SK-N-SH (cell line): ENCODE measurements around the gene TMOD2. TPM values are rescaled to one million over a fixed set of nuclear protein-coding genes. Genes with fewer than 3 reads are reported as not detected.

Experiments used
- CTCF ChIA-PET: fragments of 300-600, 350-600 bp; formaldehyde crosslinking; extraction: SDS; loops from one replicate; lab custom pipeline; 2021; lab: Yijun Ruan, JAX
- POLR2A ChIA-PET: fragments of 350-600 bp; sonication (Branson Sonifier 250); formaldehyde crosslinking; extraction: SDS; loops from one replicate; lab custom pipeline; 2020; ENCODE audit warnings: antibody characterized with exemption, inconsistent platforms; lab: Yijun Ruan, JAX
- DNase-seq: peaks from one replicate; pipeline ENCODE4 v3.0.0; 2012
- H2AFZ ChIP-seq: fragments of 200-600 bp; sonication (generic); 2 replicates; pipeline ENCODE4 v1.8.1; 2016; ENCODE audit warnings: antibody characterized with exemption, mild to moderate bottlenecking, low read depth
- H3F3A ChIP-seq: fragments of 200-600 bp; sonication (generic); replicated peaks from 2 replicates; pipeline ENCODE3; 2016; ENCODE audit warnings: antibody characterized with exemption, mild to moderate bottlenecking; ENCODE audit not compliant: insufficient read depth
- H3K27ac ChIP-seq, 2 experiments: fragments of 200-500 bp in 1 of 2; fragments of 200-600 bp in 1 of 2; sonication (Bioruptor generic) in 1 of 2; sonication (generic), shearing (Covaris generic) in 1 of 2; 2 replicates each; pipeline versions ENCODE4 v1.5.1 to v1.6.1; 2014 to 2016; ENCODE audit warnings: low read depth in 2 of 2, inconsistent platforms in 1 of 2, low read length in 1 of 2, mild to moderate bottlenecking in 1 of 2, mixed read lengths in 1 of 2
- H3K27me3 ChIP-seq: fragments of 200-600 bp; sonication (generic), shearing (Covaris generic); 2 replicates; pipeline ENCODE4 v1.6.1; 2016; ENCODE audit warnings: mixed run types; ENCODE audit not compliant: insufficient read depth
- H3K36me3 ChIP-seq, 2 experiments: fragments of 200-500 bp in 1 of 2; fragments of 200-600 bp in 1 of 2; sonication (Bioruptor generic) in 1 of 2; sonication (generic) in 1 of 2; replicated peaks in 1 of 2; 2 replicates each; pipeline versions ENCODE3 to v1.5.1; 2014 to 2016; ENCODE audit warnings: low read length in 1 of 2, mild to moderate bottlenecking in 1 of 2; ENCODE audit not compliant: insufficient read depth in 2 of 2, control insufficient read depth in 1 of 2
- H3K4me1 ChIP-seq, 2 experiments: fragments of 200-500 bp in 1 of 2; fragments of 200-600 bp in 1 of 2; sonication (Bioruptor generic) in 1 of 2; sonication (generic), shearing (Covaris generic) in 1 of 2; 2 replicates each; pipeline versions ENCODE4 v1.5.1 to v1.6.1; 2014 to 2016; ENCODE audit warnings: low read depth in 1 of 2, low read length in 1 of 2, mixed run types in 1 of 2; ENCODE audit not compliant: insufficient read depth in 2 of 2, control insufficient read depth in 1 of 2
- H3K4me2 ChIP-seq: fragments of 200-600 bp; sonication (generic), shearing (Covaris generic); 2 replicates; pipeline ENCODE4 v1.6.1; 2017; ENCODE audit warnings: mixed run types
- H3K4me3 ChIP-seq, 2 experiments: fragments of 200-500 bp in 1 of 2; fragments of 200-600 bp in 1 of 2; sonication (Bioruptor generic) in 1 of 2; sonication (generic), shearing (Covaris generic) in 1 of 2; 2 replicates each; pipeline versions ENCODE4 v1.5.1 to v1.8.1; 2014 to 2016; ENCODE audit warnings: low read depth in 2 of 2, inconsistent platforms in 1 of 2, low read length in 1 of 2, mild to moderate bottlenecking in 1 of 2, mixed read lengths in 1 of 2, moderate library complexity in 1 of 2
- H3K79me2 ChIP-seq: fragments of 200-600 bp; sonication (generic); 2 replicates; pipeline ENCODE4 v1.8.1; 2017; ENCODE audit warnings: mild to moderate bottlenecking; ENCODE audit not compliant: insufficient read depth
- H3K9ac ChIP-seq: fragments of 200-600 bp; sonication (generic); 2 replicates; pipeline ENCODE4 v1.6.1; 2017; ENCODE audit warnings: mixed run types
- H3K9me2 ChIP-seq: fragments of 200-600 bp; sonication (generic); 2 replicates; pipeline ENCODE4 v1.6.1; 2017; ENCODE audit warnings: mixed run types
- H3K9me3 ChIP-seq: fragments of 200-600 bp; sonication (generic); 2 replicates; pipeline ENCODE4 v1.6.1; 2017; ENCODE audit warnings: mixed run types, mild to moderate bottlenecking, moderate library complexity
- H4K20me1 ChIP-seq: fragments of 200-600 bp; sonication (generic); 2 replicates; pipeline ENCODE4 v1.6.1; 2017; ENCODE audit warnings: mild to moderate bottlenecking, mixed run types; ENCODE audit not compliant: insufficient read depth
- CHD2 ChIP-seq: fragments of 150-350 bp; IDR thresholded peaks from 2 replicates; pipeline ENCODE4 v1.6.1; 2018; ENCODE audit warnings: low read length; ENCODE audit not compliant: partially characterized antibody
- EZH2phosphoT487 ChIP-seq: fragments of 200-600 bp; sonication (generic); IDR thresholded peaks from 2 replicates; pipeline ENCODE4 v1.6.1; 2017; ENCODE audit warnings: low read depth, mixed run types, mild to moderate bottlenecking, antibody characterized with exemption, moderate library complexity, borderline replicate concordance
- FOSL2 ChIP-seq: IDR thresholded peaks from 2 replicates; pipeline ENCODE4 v1.4.0; 2012; ENCODE audit warnings: low read depth, mild to moderate bottlenecking, moderate library complexity, borderline replicate concordance
- GATA2 ChIP-seq: sonication (generic); formaldehyde crosslinking; IDR thresholded peaks from 2 replicates; pipeline ENCODE4 v1.5.0; 2020; ENCODE audit warnings: mild to moderate bottlenecking, missing genetic modification reagents
- MEF2A ChIP-seq: IDR thresholded peaks from 2 replicates; pipeline ENCODE4 v1.4.0; 2012; ENCODE audit warnings: low read depth, borderline replicate concordance
- MXI1 ChIP-seq: IDR thresholded peaks from 2 replicates; pipeline ENCODE4 v1.6.1; 2012; ENCODE audit warnings: mild to moderate bottlenecking, low read depth, low read length, improper control_type of control experiment
- POLR2AphosphoS5 ChIP-seq: IDR thresholded peaks from 2 replicates; pipeline ENCODE4 v1.6.1; 2012; ENCODE audit warnings: low read depth, low read length
- RFX5 ChIP-seq: IDR thresholded peaks from 2 replicates; pipeline ENCODE4 v1.6.1; 2012; ENCODE audit warnings: mild to moderate bottlenecking, improper control_type of control experiment, low read length
- SIN3A ChIP-seq: IDR thresholded peaks from 2 replicates; pipeline ENCODE4 v1.6.1; 2012; ENCODE audit warnings: low read depth, mild to moderate bottlenecking, low read length, moderate library complexity, borderline replicate concordance
- YY1 ChIP-seq: IDR thresholded peaks from 2 replicates; pipeline ENCODE4 v1.4.0; 2012; ENCODE audit warnings: low read depth, mild to moderate bottlenecking
- ZBTB33 ChIP-seq: IDR thresholded peaks from 2 replicates; pipeline ENCODE4 v1.4.0; 2012; ENCODE audit warnings: low read depth, borderline replicate concordance
- WGBS: methylation state at CpG from one replicate; pipeline ENCODE4 v1.1.6; 2017; ENCODE audit warnings: low lambda C conversion rate; 5-methylcytosine and 5-hydroxymethylcytosine counted together
- polyA plus RNA-seq, 3 experiments: library from polyadenylated mRNA; depleted of rRNA; stranded (reverse); fragments of >200 nt; gene quantifications; 2 replicates each; pipeline ENCODE4 v1.2.3, GENCODE V29; 2012

Gene TMOD2
- polyA plus RNA-seq, 1 of the 3 experiments (the other 2 are of a cell fraction) = 2.7 TPM

GRCh38 chr15:51749307-51749706, 2.1 kb upstream of the TMOD2 start (continued):
- no peak for TF ChIP-seq FOSL2
- no peak for TF ChIP-seq CHD2
- TF ChIP-seq EZH2phosphoT487 = no peak
- TF ChIP-seq POLR2AphosphoS5 = no peak
- TF ChIP-seq ZBTB33 = no peak
- no peak for TF ChIP-seq YY1
- TF ChIP-seq MEF2A = no peak
- TF ChIP-seq MXI1 = no peak
- no peak for TF ChIP-seq SIN3A
- no peak for TF ChIP-seq GATA2 (CRISPR knock-in tag)

DNA sequence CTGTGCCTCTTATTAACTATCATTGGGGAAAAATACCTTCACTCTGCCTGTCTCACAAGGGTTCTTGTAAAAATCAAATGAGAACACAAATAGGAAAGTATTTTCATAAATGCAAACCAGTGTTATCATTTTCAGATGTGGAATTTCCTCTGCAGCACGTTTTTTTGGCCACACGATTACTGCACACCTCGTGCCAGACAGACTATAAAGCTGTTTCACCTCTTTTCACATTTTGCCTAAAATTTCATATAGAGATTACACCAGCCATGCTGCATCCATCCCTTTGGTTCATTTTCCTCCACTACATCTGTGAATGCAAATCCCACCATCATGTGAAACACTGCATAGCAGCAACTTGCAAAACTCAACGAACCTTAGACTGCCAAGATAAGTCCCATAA, 1.2 kb upstream of the TMOD2 start:
- Histone ChIP-seq H2AFZ (no peak overlapping the region), H3K4me3 (no peak overlapping the region), H3K4me1 (peaks cover 4 to 5% of the 10 kb centered on the region in 2 experiments; a peak in 2 of 4 replicates), H3K36me3 (no peaks in the 10 kb centered on the region), H3K4me2 (no peak overlapping the region), H3K9ac (no peak overlapping the region), H3K9me3 (no peaks in the 10 kb centered on the region), H3K27me3 (no peaks in the 10 kb centered on the region; the same call in 1 of the 2 replicates), H4K20me1 (no peaks in the 10 kb centered on the region), H3K79me2 (peaks cover 16% of the 10 kb centered on the region; the same call in 1 of the 2 replicates), H3K27ac (no peak overlapping the region), H3F3A (no peaks in the 10 kb centered on the region), H3K9me2 (no peaks in the 10 kb centered on the region)
- DNase-seq = no peak
- ChIA-PET POLR2A (interaction anchor here (1.0 kb wide), 1 partner anchor 13 kb away, joined by 3 read pairs; the partner anchor contains the start of gene LYSMD2), CTCF (interaction anchor here (1.3 to 2.1 kb wide), 3 partner anchors 11 to 26 kb away, joined by 3 to 8 read pairs (median 5); no protein-coding TSS in a partner anchor)
- TF ChIP-seq RFX5 = no peak
- WGBS = 64% methylated on average over 4 of the region's 4 CpGs

DNA sequence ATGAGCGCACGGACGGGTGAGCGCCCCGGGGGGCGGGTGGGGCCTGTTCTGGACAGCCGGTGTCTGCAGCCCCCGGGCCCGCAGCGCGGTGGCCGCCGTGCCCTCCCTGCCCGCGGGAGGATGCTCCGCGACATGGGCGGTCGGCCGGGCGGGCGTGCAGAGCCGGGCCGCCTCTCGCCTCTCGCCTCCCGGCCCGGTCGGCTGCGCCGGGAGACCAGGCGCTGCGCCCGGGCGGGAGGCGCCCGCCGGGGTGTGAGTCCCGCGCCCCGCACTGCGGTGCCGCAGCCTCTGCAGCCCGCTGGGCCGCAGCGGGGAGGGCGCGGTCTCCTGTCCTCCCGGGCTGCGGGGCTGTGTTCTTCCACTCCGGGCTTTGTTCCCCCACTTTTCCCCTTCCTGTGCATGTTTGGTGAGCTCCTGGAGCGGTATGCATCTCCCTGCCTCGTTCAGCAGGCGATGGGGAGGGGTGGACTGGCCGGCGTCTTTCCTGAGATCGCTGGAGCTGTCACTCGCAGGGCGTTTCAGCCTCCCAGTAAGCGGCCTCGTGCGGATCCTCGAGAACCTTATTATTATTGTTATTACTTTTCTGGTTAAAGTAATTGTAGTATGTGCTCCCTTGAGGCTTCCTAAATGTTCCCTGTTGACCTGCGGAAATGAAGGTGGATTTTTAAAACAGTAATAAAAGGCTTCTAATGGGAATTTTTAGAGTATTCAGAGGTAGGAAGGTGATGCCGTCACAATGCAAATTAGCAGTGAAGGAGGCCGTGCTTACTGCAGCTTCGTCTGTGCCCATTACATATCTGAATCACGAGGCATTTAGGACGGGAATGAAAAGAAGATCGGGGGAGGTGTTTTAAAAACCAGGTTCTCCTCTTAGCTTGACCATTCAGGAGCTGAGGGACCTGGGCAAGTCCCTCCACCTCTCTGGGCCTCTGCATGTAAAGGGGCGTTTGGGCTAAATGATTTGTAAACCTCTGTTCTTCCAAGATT, 593 bp downstream of the TMOD2 start:
- H3K27me3 ChIP-seq = no peaks in the 10 kb centered on the region; the same call in 1 of the 2 replicates
- POLR2A ChIA-PET = no interaction called here
- peak overlapping the region; percentile 78 to 81 for H3K4me3 ChIP-seq
- peaks cover 4 to 5% of the 10 kb centered on the region in 2 experiments; a peak in 2 of 4 replicates for H3K4me1 ChIP-seq
- H4K20me1 ChIP-seq = no peaks in the 10 kb centered on the region
- WGBS = 9% methylated on average over 19 of the region's 71 CpGs
- H3K36me3 ChIP-seq = no peaks in the 10 kb centered on the region
- H3K79me2 ChIP-seq = peaks cover 21% of the 10 kb centered on the region; the same call in 1 of the 2 replicates
- peak overlapping the region; percentile 78; the same call in 1 of the 2 replicates for H2AFZ ChIP-seq
- H3K4me2 ChIP-seq = peak overlapping the region; percentile 90
- no peaks in the 10 kb centered on the region for H3F3A ChIP-seq
- peak overlapping the region in 1 of 2 experiments; percentile 60; a peak in 2 of 4 replicates for H3K27ac ChIP-seq
- peak overlapping the region; percentile 30; the same call in 1 of the 2 replicates for H3K9ac ChIP-seq
- DNase-seq = peak; percentile 34
- H3K9me3 ChIP-seq = no peaks in the 10 kb centered on the region
- H3K9me2 ChIP-seq = no peaks in the 10 kb centered on the region
- TF ChIP-seq YY1 = no peak
- TF ChIP-seq MXI1 = peak; percentile 73; the same call in 1 of the 2 replicates
- TF ChIP-seq, all 33 proteins: peak for 1
- CTCF ChIA-PET = interaction anchor here (0.7 to 2.0 kb wide), 4 partner anchors 12 to 102 kb away, joined by 3 to 16 read pairs (median 6); no protein-coding TSS in a partner anchor
